PC-9 (cell line): Measurements from ENCODE around the gene WDR48. TPM values are rescaled to one million over a fixed set of nuclear protein-coding genes. Genes with fewer than 3 reads are reported as not detected.

Experiments used
- BruUV-seq: library from RNA; stranded (reverse); fragments of 400-500 nt; replicated peaks from 2 replicates; lab custom pipeline; 2021; lab: Mats Ljungman, UMichigan
- CTCF ChIA-PET: fragments of 300-600 bp; sonication (Branson Sonifier 250); formaldehyde crosslinking; loops from one replicate; lab custom pipeline; 2022; ENCODE audit warnings: antibody characterized with exemption; lab: Charles Lee
- POLR2A ChIA-PET: fragments of 300-600 bp; sonication (Branson Sonifier 250); formaldehyde crosslinking; loops from one replicate; lab custom pipeline; 2022; ENCODE audit warnings: antibody characterized with exemption; ENCODE audit not compliant: unreplicated experiment; lab: Charles Lee
- DNase-seq, 2 experiments: peaks; one replicate each; pipeline versions ENCODE4 v3.0.0 to v3.0.0-alpha.2; 2015 to 2022; ENCODE audit warnings: mixed read lengths in 1 of 2
- H2AFZ ChIP-seq: fragments of 200-600 bp; sonication (generic); 2 replicates; pipeline ENCODE4 v1.8.1; 2017; ENCODE audit warnings: antibody characterized with exemption
- H3F3A ChIP-seq: fragments of 200-600 bp; sonication (generic); 2 replicates; pipeline ENCODE4 v1.8.1; 2017; ENCODE audit warnings: antibody characterized with exemption, mild to moderate bottlenecking, low read depth; ENCODE audit not compliant: insufficient read depth
- H3K27ac ChIP-seq: fragments of 200-600 bp; sonication (generic); 2 replicates; pipeline ENCODE4 v1.6.1; 2016; ENCODE audit warnings: mixed run types
- H3K27me3 ChIP-seq: fragments of 200-600 bp; sonication (generic); 2 replicates; pipeline ENCODE4 v1.6.1; 2016; ENCODE audit warnings: low read depth, mixed run types; ENCODE audit not compliant: insufficient read depth
- H3K36me3 ChIP-seq: fragments of 200-600 bp; sonication (generic); 2 replicates; pipeline ENCODE4 v1.6.1; 2016; ENCODE audit warnings: low read depth, mixed run types
- H3K4me1 ChIP-seq: fragments of 200-600 bp; sonication (generic); replicated peaks from 2 replicates; pipeline ENCODE4 v1.6.1; 2016; ENCODE audit warnings: mixed run types; ENCODE audit not compliant: insufficient read depth
- H3K4me2 ChIP-seq: fragments of 200-600 bp; sonication (generic); 2 replicates; pipeline ENCODE4 v1.6.1; 2017; ENCODE audit warnings: mixed run types
- H3K4me3 ChIP-seq: fragments of 200-600 bp; sonication (generic); 2 replicates; pipeline ENCODE4 v1.6.1; 2016; ENCODE audit warnings: mixed run types
- H3K79me2 ChIP-seq: fragments of 200-600 bp; sonication (generic); 2 replicates; pipeline ENCODE4 v1.6.1; 2017; ENCODE audit warnings: low read depth, mixed run types
- H3K9me2 ChIP-seq: fragments of 200-600 bp; sonication (generic); 2 replicates; pipeline ENCODE4 v1.8.1; 2017; ENCODE audit warnings: mild to moderate bottlenecking; ENCODE audit not compliant: insufficient read depth
- H3K9me3 ChIP-seq: fragments of 200-600 bp; sonication (generic); 2 replicates; pipeline ENCODE4 v1.8.1; 2016; ENCODE audit warnings: low read depth; ENCODE audit not compliant: insufficient read depth
- H4K20me1 ChIP-seq: fragments of 200-600 bp; sonication (generic); 2 replicates; pipeline ENCODE4 v1.8.1; 2017; ENCODE audit not compliant: insufficient read depth
- CTCF ChIP-seq: fragments of 200-600 bp; sonication (generic); conservative IDR thresholded peaks from 2 replicates; pipeline ENCODE4 v1.6.1; 2017; ENCODE audit warnings: mixed run types, antibody characterized with exemption, mild to moderate bottlenecking, moderate library complexity
- EZH2 ChIP-seq: fragments of 200-600 bp; sonication (generic); IDR thresholded peaks from 2 replicates; pipeline ENCODE4 v1.8.0; 2017; ENCODE audit warnings: antibody characterized with exemption, low read depth
- intact Hi-C: fragments of 100-400 bp; cut with micrococcal nuclease; formaldehyde crosslinking; loops from one replicate; pipeline ENCODE4 v1.10.0; 2022; ENCODE audit not compliant: unreplicated experiment
- total RNA-seq: library from RNA; stranded (reverse); gene quantifications from 2 replicates; pipeline ENCODE4 v1.2.3, GENCODE V29; 2021

The WDR48 gene
- total RNA-seq, 1 experiment from 2014 or later = 31.2 TPM

- H3K36me3 ChIP-seq = no peaks in the 10 kb centered on the region
- no peak overlapping the region for H2AFZ ChIP-seq
- no peak overlapping the region for H3K4me2 ChIP-seq
- intact Hi-C loops = no loop called here
- no peak for TF ChIP-seq CTCF
- no peak for TF ChIP-seq EZH2
- H3K4me3 ChIP-seq = no peak overlapping the region
- H3K79me2 ChIP-seq = no peaks in the 10 kb centered on the region
- H3K27me3 ChIP-seq = peaks cover 19% of the 10 kb centered on the region; the same call in 1 of the 2 replicates
- H3F3A ChIP-seq = no peaks in the 10 kb centered on the region
- no peaks in the 10 kb centered on the region for H3K9me2 ChIP-seq
- no peaks in the 10 kb centered on the region for H4K20me1 ChIP-seq
- no TSS peak for BruUV-seq
- POLR2A ChIA-PET = no interaction called here
- no peaks in the 10 kb centered on the region for H3K9me3 ChIP-seq
- no peaks in the 10 kb centered on the region for H3K4me1 ChIP-seq
- DNase-seq = no peak
- no peak overlapping the region for H3K27ac ChIP-seq
- CTCF ChIA-PET = no interaction called here
These were observed 23.3 kb upstream of the WDR48 start for GRCh38 chr3:39028546-39028945.

GRCh38 chr3:39029556-39029955 lies 22.3 kb upstream of the WDR48 start:
- ChIA-PET POLR2A (no interaction called here), CTCF (no interaction called here)
- Histone ChIP-seq H3K27ac (no peak overlapping the region), H4K20me1 (no peaks in the 10 kb centered on the region), H3K9me2 (no peaks in the 10 kb centered on the region), H3K27me3 (peaks cover 19% of the 10 kb centered on the region; the same call in 1 of the 2 replicates), H3K36me3 (no peaks in the 10 kb centered on the region), H3K79me2 (no peaks in the 10 kb centered on the region), H2AFZ (no peak overlapping the region), H3K4me1 (no peaks in the 10 kb centered on the region), H3K9me3 (no peaks in the 10 kb centered on the region), H3F3A (no peaks in the 10 kb centered on the region), H3K4me3 (no peak overlapping the region), H3K4me2 (no peak overlapping the region)
- TF ChIP-seq CTCF = no peak
- no peak for TF ChIP-seq EZH2
- intact Hi-C loops = no loop called here
- no TSS peak for BruUV-seq
- no peak for DNase-seq

GRCh38 chr3:39038165-39038564 lies 13.7 kb upstream of the WDR48 start:
- H2AFZ ChIP-seq = no peak overlapping the region
- H3K27me3 ChIP-seq = peaks cover 4% of the 10 kb centered on the region; the same call in 1 of the 2 replicates
- no peaks in the 10 kb centered on the region for H3K36me3 ChIP-seq
- no TSS peak for BruUV-seq
- no peak overlapping the region for H3K4me3 ChIP-seq
- DNase-seq = peak in 1 of 2 experiments; percentile 44
- H4K20me1 ChIP-seq = no peaks in the 10 kb centered on the region
- H3K4me1 ChIP-seq = no peaks in the 10 kb centered on the region
- CTCF ChIA-PET = no interaction called here
- no peaks in the 10 kb centered on the region for H3K9me2 ChIP-seq
- POLR2A ChIA-PET = no interaction called here
- no peaks in the 10 kb centered on the region for H3K9me3 ChIP-seq
- H3F3A ChIP-seq = no peaks in the 10 kb centered on the region
- TF ChIP-seq CTCF (no peak), EZH2 (no peak)
- intact Hi-C loops = no loop called here
- no peak overlapping the region for H3K4me2 ChIP-seq
- no peaks in the 10 kb centered on the region for H3K79me2 ChIP-seq
- H3K27ac ChIP-seq = no peak overlapping the region
